T-helper 1 cell (primary cell): ENCODE measurements around the gene MAPT.
A peak's percentile ranks its signal among the peaks of the same experiment; 100 is the strongest.
"Not testable (repeated sequence)": the region's sequence is repeated elsewhere in the genome, so short reads cannot be mapped to it uniquely, and the experiment has no call there.

Experiments
- DNase-seq, 5 donors: peaks; one replicate each; pipeline ENCODE4 v3.0.0-alpha.2; 2012 to 2020

Gene MAPT

DNA sequence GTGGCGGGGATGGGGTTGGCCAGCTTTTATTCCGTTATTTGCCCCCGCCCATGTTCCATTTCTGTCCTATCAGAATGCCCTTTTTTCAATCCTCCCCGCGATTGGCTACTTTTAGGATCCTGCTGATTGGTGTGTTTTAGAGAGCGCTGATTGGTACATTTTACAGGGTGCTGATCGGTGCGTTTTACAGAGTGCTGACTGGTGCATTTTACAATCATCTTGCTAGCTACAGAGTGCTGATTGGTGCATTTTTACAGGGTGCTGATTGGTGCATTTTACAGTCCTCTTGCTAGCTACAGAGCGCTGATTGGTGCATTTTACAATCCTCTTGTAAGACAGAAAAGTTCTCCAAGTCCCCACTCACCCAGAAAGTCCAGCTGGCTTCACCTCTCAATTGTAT, 32.2 kb upstream of the MAPT start:
- DNase-seq: not testable (repeated sequence)

- DNase-seq: no peak
Observed at GRCh38 chr17:45863857-45864654, 30.3 kb upstream of the MAPT start.

- no peak for DNase-seq
Observed at GRCh38 chr17:45867171-45867570, 27.2 kb upstream of the MAPT start.

DNA sequence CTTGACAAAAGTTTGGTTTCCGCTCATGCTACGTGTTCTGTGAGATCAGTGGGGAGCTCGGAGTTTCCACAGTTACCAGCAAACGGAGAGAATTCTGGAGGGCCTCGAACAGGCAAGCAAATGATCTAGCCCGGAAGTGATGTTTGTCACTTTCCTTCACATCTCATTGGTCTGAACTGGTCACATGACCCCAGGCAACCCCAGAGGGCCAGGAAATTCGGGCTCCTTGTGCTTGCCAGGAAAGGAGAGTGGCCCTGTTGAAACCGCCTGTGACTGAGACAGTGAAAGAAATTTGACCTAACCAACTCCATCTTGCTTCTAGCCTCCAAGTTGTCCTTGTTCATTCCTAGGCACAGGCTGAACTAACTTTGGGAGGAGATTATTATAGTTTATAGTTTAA, 26.7 kb upstream of the MAPT start:
- no peak for DNase-seq

- no peak for DNase-seq
Observed at GRCh38 chr17:45868276-45868675, 26.1 kb upstream of the MAPT start.

GRCh38 chr17:45869676-45870341, 24.5 kb upstream of the MAPT start:
- no peak for DNase-seq

- DNase-seq: no peak
Observed at GRCh38 chr17:45870342-45870974, 23.9 kb upstream of the MAPT start.

- no peak for DNase-seq
Observed at GRCh38 chr17:45871718-45872117, 22.6 kb upstream of the MAPT start.

GRCh38 chr17:45873728-45874127, 20.6 kb upstream of the MAPT start:
- peak in 2 of 5 donors; percentile 20 to 34 for DNase-seq

GRCh38 chr17:45874151-45874550, 20.2 kb upstream of the MAPT start:
- no peak for DNase-seq

DNA sequence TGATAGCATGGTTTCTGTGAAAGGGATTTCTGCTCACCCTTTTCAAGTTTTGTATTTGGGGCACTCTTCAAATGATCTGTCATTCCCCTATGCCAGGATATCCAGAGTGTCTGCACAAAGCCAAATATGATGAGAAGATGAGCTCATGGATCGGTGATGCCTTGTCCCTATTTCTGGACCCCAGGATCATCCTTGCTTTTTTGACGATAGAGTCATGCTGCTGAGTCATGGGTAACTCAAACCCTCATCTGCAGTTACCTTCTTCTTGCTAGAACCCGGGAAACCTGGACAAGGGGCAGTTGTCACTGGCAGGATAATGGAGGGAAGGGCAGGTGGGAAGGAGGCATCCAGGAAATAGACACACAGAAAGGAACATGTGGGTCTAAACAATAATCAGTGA, 17.8 kb upstream of the MAPT start:
- DNase-seq: no peak

GRCh38 chr17:45877467-45877866, 16.9 kb upstream of the MAPT start:
- no peak for DNase-seq

- no peak for DNase-seq
Observed at GRCh38 chr17:45883063-45883462, 11.3 kb upstream of the MAPT start.

DNA sequence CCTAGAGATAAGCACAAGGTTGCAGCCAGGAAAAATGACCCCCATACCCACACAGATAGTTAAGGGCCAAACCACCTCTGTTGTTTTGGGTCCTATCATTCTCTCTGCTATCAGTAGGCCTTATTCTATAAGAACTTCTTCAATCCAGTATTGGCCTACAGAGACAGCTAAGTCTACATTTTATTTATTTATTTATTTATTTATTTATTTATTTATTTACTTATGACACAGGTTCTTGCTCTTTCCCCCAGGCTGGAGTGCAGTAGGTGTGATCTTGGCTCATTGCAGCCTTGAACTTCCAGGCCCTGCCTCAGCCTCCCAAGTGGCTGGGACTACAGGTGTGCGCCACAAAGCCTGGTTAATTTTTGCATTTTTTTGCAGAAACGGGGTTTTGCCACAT, 7.5 kb upstream of the MAPT start:
- no peak for DNase-seq

GRCh38 chr17:45888392-45888791, 6.0 kb upstream of the MAPT start:
- no peak for DNase-seq

GRCh38 chr17:45889579-45889978, 4.8 kb upstream of the MAPT start:
- no peak for DNase-seq

DNA sequence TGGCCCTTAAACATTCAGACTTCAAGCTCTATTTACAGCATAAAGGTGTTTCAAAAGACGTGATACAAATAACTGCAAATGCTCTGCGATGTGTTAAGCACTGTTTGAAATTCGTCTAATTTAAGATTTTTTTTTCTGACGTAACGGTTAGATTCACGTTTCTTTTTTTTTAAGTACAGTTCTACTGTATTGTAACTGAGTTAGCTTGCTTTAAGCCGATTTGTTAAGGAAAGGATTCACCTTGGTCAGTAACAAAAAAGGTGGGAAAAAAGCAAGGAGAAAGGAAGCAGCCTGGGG, 681 bp upstream of the MAPT start:
- DNase-seq: no peak

GRCh38 chr17:45895304-45895968, 1.1 kb downstream of the MAPT start:
- DNase-seq: peak in 1 of 5 donors; percentile 11

GRCh38 chr17:45895969-45896785, 1.8 kb downstream of the MAPT start:
- DNase-seq: no peak

GRCh38 chr17:45896803-45897693, 2.7 kb downstream of the MAPT start:
- no peak for DNase-seq

DNA sequence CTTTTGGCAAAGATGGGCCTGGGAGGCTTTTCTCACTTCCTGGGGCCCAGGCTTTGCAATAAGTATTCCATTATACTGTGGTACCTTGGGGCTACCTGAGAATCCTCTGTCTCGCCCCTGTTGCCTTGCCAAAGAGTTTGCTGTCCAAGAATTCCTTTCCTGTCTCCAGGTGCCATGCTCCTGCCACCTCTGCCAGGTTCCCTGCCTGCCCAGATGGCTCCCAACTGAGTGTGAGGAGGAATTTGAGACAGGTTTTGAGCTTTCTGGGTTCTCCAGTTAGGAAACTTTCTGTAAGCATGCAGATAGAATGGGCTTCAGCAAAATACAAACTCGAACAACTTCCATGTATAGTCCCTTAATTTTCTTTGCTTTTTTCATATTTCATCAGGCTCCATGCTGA, 5.8 kb downstream of the MAPT start:
- no peak for DNase-seq
